Measurements from ENCODE around the gene UFSP2. TPM values are rescaled to one million over a fixed set of nuclear protein-coding genes. Genes with fewer than 3 reads are reported as not detected.

The UFSP2 gene, protein sequence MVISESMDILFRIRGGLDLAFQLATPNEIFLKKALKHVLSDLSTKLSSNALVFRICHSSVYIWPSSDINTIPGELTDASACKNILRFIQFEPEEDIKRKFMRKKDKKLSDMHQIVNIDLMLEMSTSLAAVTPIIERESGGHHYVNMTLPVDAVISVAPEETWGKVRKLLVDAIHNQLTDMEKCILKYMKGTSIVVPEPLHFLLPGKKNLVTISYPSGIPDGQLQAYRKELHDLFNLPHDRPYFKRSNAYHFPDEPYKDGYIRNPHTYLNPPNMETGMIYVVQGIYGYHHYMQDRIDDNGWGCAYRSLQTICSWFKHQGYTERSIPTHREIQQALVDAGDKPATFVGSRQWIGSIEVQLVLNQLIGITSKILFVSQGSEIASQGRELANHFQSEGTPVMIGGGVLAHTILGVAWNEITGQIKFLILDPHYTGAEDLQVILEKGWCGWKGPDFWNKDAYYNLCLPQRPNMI
- total RNA-seq = 38.4 and 43.3 TPM in 2 replicates
- polyA plus RNA-seq (2012) = 22.0 TPM

DNA sequence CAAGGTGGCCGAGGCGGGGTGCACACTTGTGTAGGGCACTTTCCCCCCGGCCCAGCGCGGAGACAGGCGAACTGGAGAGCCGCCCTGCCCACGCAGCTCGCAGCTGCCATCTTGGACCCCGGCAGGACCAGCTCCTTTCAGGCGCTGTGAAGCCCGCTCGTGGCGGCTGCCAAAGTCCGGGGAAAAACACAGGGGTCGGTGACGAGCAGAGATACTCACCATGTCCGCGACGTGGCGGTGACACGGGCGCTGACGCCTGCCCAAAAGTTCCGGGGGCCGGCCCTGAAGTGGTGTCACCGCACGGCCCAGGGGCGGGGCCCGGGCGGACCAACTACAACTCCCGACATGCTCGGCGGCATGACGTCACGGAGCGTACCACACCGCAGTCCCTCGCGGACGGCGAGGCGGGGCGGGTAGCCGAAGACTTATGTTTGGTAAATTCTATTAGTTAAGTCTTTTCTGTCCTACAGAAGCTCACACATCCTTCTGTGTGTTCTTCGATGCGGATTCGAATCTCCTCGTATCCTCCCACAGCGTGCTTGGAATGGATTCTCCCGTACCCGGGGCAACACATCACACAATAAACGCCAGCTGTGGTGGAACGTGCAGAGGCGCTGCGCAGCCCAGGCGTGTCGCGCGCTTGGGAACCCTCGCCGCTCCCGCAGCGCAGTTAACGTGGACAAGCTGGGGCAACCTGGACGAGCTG, at the start of gene UFSP2:
Gene UFSP2, minus strand, starts transcription at position 318 of the 706 bp plus-strand sequence. Its CDS starts 96 bp downstream, at position 222.
- peak; percentile 91 for DNase-seq (ENCODE audit: low read depth)

DNA sequence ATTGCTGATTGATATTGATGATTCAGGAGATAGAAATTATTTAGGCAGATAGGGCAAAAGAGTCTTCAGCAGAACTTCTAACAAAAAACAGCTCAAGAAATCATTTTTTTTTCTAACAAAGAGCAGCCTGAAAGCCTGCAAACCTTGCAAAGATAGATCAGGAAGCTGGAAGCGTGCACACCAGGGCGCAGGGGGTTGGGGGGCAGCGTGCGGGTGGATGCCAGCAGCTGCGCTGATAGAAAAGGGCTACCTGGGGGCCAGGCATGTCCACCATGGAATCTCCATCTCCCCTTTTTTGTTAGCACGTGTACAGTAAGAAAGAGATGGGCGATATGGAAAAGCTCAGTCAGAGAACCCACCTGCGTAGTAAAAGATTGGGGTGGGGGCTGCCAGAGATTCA, 47.5 kb upstream of the UFSP2 start:
- DNase-seq (ENCODE audit: low read depth) = no peak

DNA sequence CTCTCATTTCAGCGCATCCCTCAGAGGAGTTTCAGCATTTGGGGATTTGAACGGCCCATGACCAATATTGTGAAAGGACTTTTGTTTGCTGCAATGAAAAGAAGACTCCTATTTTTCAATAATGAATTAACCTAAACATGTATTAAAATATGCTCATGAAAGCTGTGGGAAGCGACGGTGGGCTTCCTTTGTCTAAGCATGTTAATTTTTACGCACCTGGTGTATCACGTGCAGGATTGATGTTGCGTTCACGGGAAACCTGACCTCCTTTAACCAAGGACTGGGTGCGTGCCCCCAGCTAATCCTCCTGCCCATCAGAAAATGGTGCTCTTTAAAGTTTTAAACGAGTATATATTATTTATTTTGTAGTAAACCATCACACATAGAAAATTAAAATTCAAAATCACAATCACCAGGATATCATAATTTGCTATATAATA, 46.4 kb upstream of the UFSP2 start:
- no peak for DNase-seq (ENCODE audit: low read depth)

DNA sequence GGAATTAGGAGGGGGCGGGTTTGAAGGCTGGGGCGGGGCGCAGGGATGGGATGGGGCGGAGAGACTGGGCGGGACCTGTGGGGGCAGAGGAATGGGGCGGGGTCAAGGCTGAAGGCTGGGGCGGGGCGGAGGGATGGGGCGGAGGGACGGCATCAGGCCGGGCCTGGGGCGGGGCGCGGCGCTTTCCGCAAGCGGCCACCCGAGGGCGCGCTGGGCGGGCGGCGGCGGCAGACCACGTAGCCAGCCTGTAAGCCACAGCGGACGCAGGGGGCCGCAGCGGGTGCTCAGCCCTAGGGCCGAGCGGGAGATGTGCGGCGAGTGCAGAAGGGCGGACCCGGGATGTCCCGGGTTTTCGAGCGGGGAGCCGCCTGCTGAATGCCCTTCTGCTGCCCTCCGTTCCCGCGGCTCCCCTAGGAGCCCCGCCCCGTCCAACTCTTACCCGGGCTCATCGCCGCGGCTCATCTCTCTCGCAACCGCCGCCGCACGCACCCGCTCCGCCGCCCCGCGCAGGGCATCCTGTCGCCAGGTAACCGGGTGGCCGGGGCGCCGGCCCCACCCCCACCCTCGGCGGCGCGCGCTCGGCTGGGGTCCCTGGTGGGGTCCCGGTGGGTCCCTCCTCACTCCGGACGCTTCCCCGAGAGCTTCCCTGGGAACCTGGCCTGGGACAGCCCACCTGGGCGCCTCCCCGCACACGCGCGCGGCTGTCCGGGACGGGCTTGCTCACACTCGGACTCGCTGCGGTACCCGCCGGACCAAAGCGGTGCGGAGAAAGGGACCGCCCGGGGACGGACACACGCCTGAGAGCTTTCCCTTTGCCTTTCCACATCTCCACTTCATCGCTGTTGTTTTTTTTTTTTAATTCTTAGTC, 45.7 kb upstream of the UFSP2 start, which contains the start of gene CCDC110:
Gene CCDC110, minus strand, starts transcription at position 499 of the 868 bp plus-strand sequence. Its CDS starts 50 bp downstream, at position 449.
- DNase-seq (ENCODE audit: low read depth) = peak; percentile 90

DNA sequence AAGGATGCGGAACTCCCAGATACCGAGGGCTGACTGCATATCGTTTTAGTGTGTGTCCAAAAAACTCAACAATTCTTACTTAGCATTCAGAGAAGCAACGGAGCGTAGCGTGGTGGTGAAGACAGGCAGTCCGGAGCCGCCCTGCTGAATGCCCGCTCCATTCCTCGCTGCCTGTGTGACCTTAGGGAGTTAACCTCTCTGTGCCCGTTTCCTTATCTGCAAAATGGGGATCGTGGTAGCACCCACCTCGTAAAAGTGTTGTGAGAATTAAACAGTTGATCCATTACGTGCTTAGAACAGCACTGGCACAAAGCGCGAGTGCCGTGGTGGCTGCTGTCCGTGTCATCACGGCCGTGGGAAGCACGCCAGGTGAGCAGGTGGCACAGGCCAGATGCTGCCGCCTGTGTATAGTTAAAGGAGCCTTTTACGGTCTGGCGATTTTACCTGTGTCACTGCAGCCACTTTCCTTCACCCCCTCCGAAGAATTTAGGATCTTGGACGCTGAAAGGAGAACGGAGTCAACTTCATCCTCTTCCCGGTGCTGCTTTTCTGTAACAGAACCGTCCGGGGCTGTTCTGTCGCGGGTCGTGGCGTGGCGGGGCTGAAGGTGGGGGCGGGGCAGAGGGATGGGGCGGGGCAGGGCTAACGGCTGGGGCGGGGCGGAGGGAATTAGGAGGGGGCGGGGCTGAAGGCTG, 44.9 kb upstream of the UFSP2 start:
- DNase-seq (ENCODE audit: low read depth) = peak; percentile 59

DNA sequence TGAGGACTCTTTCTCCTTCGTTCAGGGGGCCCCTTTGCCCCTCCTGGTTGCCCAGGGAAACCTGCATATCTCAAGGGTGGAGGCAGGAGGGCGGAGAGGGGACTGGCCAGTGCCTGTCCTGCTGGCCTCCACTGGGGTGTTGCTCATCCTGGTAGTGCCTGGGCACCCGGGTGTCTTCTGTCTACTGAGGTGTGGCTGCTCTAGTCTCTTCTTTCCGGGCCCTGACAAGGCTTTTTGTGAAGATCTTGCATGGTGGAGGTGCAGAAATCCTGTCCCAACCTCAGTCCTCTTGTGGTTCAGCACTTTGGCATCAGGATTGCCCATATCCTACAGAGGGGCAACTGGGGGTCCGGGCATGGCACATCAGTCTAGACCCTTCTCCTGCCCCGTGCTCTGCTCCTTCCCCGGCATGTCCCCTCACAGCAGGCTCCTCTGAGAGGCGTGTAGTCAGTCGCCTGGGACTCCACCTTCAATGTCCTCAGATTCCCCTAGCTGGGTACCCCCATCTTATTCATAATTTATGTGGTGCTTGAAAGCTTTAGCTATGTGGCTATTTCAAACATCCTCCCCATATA, 43.9 kb upstream of the UFSP2 start:
- no peak for DNase-seq (ENCODE audit: low read depth)

DNA sequence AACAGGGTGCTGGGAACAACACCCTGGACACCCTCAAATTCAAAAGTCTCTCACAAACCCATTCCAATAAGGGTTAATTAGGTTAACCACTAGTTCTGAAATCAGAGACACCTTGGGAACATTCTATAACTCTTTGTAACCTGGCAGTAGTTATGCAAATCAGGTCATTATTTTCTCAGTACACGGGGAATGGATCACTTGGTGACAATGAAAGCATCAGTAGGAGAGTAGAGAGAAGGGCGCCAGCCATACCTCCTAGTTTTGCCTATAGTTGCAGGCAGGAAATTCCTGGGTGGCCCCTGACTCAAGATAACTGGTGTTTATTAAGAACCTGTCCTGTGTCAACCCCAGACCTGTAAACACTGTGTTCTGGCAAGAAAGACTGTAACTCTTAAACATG, 43.2 kb upstream of the UFSP2 start:
- no peak for DNase-seq (ENCODE audit: low read depth)

DNA sequence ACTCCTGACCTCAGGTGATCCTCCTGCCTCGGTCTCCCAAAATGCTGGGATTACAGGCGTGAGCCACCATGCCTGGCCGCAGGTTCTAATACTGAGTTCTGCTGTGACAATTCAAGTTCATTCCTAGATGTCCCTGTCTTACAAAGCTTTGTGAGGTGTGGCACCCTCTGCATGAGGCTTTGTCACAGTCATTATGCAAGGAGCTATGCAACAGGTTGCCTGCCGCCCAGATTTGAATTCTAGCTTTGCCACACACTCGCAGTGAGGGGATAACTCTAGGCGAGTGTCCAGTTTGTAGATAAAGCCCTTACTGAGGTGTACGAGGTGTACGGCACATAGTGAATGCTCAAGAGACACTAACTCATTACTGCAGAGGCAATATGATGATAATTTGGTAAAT, 42.2 kb upstream of the UFSP2 start:
- DNase-seq (ENCODE audit: low read depth) = no peak

DNA sequence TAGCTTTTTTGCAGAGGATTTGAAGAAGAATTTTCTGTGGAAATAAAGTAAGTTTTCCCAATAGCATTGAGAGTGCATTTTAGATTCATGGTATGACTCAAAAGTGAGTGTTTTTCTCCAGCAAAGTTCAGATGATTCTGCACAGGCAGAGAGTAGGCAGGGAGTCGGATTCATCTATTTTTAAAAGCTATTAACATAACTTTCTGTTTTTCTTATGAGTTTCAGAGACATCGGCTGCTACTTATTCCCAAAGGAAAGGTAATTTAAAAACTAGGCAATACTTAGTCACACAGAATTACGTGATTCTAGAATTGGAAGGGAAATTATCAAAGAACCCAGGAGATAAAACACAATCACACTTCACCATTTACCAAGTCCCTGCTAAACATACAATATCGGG, 41.3 kb upstream of the UFSP2 start:
- peak; percentile 5 for DNase-seq (ENCODE audit: low read depth)

DNA sequence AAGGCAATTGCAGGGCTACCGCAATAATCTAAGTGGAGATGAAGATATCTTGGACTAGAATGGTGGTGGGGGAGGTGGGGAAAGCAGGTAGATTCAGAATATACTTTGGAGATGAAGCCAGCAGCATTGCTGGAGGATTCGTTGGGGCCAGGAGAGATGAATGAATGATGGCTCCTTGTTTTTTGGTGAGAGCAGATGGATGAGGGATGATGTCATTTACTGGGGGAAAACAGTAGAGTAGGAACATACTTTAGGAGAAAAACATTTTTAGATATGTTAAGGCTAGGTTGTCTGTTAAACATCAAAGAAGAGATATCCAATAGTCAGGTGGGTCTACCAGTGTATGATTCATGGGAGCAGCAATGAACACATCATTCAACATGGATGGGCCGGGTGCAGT, 39.9 kb upstream of the UFSP2 start:
- DNase-seq (ENCODE audit: low read depth) = no peak

DNA sequence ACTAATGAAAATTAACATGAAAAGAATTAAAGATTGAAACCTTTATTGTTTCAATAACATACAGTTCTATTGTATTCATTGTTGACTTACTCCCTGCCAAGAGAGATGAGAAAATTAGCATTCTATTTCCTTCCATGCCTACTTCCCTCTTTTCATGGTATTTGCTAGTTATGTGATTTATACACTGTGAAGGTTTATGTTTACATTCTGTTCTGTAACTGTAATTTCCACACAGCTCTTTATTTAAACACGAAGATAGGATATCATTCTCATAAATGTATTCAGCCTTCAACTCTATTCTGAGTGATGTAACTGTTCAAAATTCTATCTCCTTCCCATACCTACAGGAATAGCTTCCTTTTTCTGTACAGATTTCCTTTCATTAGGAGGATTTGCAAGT, 39.1 kb upstream of the UFSP2 start:
- no peak for DNase-seq (ENCODE audit: low read depth)

DNA sequence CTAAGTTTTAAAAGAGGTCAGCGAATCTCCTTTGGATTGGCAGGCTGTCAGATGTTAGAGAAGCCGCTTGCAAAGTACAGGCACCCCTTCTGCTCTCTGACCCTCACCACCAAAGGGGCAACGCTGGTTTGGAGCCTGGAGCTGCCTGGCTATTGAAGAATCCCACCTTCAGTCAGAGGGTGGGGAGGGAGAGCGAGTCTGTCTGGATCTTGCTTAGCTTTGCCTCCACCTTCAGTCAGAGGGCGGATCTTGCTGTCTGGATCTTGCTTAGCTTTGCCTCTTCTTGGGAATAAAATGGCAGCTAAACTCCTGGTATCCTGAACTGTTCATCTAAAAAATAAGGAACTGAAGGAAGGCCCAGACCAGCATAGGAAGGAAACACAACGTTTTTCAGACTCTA, 38.4 kb upstream of the UFSP2 start:
- no peak for DNase-seq (ENCODE audit: low read depth)

DNA sequence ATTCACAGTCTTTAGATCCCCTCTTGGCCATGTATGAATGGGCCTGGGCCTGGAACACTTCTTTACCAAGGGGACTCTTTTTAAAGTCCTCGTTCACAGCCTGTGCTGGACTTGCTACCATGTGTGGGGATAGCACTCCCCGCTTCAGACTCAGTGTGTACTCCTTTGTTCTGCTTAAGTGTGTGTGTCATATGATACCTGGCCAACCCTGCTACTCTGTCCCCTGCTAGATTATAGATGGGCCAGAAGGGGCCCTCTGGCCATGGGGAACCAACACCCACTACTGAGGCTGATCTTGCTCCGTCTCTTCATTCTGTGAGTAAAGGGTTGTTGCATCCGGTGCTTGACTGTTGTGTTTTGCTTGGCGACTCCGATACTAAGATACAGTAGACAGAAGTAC, 37.8 kb upstream of the UFSP2 start:
- DNase-seq (ENCODE audit: low read depth) = no peak

DNA sequence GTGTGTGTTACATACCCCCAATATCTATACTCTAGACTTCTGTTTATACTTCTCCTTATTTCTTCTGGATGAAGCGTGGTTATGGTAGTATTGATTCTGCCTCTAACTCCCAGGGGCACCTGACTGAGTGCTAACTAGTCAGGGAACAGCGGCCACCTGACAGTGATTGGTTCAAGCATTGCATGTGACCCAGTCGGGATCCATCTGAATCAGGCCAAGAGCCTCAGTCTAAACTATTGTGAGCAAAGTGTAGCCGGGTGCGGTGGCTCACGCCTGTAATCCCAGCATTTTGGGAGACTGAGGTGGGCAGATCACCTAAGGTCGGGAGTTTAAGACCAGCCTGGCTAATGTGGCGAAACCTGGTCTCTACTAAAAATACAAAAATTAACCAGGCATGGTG, 35.8 kb upstream of the UFSP2 start:
- no peak for DNase-seq (ENCODE audit: low read depth)

DNA sequence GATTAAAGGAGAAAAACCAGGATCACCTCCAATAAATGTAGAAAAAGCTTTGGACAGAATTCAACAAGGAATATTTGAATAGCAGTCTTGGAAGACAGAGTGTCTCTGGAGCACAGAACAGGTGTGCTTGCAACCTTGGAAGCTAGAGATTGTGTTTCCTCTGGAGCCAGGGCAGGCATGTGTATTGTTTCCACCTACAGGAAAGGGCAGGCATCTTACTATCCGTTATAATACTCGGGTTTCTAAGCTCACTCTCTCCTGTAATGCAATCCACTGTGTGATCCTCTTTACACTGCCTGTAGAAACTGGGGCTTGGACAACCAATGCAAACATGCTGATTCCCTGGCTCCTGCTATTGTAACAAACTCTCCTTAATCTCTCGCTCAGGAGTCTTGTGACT, 31.4 kb upstream of the UFSP2 start:
- DNase-seq (ENCODE audit: low read depth) = peak; percentile 9

DNA sequence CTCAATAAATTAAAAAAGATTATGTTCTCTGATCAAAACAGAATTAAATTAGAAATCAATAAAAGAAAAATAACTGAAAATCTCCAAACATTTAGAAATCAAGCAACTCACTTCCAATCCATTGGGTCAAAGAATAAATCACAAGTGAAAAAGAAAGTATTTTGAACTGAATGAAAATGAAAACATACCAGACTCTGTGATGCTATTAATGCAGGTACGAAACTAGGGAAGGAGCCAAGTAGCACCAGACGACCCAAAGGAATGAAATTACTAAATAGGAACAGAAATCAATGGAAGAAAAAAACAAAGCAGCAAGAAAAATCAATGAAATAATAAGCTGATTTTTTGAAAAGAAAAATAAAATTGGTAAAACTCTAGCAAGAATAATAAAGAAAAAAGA, 30.4 kb upstream of the UFSP2 start:
- DNase-seq (ENCODE audit: low read depth) = no peak

DNA sequence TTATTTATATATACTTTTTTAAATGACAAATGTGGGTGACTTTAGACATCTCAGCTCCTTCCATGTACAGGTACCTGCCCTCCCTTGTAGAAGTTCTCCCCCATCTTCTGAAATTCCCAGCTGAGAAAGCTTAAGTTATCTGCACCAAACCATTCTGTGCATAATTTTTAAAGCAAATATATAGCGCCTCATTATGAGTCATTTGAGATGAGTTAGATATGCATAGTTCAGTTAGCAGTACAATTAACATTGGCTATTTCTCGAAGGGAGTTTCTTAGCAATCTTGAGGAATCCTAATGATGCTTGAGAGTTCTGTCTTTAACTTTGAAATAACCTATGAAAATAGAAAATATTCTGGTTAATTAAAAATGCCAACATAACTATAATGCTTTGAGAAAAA, 19.4 kb upstream of the UFSP2 start:
- no peak for DNase-seq (ENCODE audit: low read depth)

DNA sequence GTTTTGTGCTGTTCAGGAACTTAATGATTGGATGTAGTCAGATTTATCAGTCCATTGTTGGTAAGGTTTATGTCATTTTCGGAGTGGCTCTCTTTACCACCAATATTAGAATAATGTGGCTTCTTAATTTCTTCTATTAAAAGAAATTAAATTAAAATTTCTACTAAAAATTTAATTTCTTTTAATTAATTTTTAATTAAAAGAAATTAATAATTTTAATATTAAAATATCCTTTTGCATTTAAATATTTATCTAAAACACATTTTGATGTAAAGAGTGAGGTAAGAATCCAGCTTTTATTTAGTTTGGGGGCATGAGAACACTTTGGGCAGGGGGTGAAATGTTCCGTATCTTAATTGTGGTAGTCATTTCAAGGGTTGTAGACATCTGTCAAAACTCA, 15.7 kb upstream of the UFSP2 start:
- DNase-seq (ENCODE audit: low read depth) = no peak

DNA sequence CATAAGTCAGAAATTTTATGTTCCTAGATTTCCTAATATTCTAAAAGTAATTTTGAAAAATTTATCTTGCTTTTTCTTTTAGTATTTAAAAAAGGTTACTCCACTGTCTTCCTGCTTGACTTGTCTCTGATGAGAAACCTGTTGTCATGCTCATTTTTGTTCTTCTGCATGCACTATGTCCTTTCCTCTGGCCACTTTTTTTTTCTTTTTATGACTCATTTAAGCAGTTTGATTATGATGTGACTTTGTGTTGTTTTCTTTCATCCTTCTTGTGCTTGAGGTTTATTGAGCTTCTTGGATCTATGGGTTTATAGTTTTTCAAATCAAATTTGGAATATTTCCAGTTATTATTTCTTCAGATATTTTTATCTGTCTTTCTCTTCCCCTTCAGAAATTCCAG, 12.0 kb upstream of the UFSP2 start:
- no peak for DNase-seq (ENCODE audit: low read depth)

DNA sequence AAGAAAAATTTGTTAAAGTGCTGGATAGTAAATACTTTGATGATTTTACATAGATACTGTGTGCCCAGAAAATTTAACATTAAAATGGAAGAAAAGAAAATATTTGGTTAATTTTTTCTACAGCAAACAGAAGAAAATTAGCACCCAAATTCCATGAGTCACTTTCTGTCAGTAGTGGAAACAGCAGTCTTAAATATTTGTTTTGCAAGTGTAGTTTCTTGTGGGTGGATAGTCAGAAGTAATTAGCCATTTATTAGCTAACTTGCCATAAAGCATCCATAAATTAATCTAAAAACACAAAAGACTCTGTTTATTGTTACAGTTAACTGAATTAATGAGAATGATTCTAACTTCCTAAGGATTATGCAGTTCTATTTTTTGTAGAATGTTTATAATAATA, 9.7 kb upstream of the UFSP2 start:
- no peak for DNase-seq (ENCODE audit: low read depth)

DNA sequence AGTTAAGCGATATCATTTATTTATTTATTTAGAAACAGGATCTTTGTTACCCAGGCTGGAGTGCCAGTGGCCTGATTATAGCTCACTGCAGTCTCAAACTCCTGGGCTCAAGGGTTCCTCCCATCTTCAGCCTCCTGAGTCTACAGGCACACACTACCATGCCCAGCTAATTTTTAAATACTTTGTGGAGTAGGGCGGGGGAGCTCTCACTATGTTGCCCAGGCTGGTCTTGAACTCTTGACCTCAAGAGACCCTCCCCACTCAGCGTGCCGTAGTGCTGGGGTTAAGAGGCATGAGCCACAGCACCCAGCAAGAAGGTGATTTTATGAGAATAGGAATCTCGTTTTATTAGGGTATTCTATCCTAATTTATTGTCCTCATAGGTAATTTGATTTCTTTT, 3.9 kb upstream of the UFSP2 start:
- DNase-seq (ENCODE audit: low read depth) = no peak
